Ovary (tissue), 3 donors: ENCODE data around the gene ATP7B.

Experiments used
- EP300 ChIP-seq: sonication (generic); formaldehyde crosslinking; IDR thresholded peaks from one replicate; pipeline ENCODE4 v1.6.1; 2017; ENCODE audit warnings: antibody characterized with exemption
- POLR2A ChIP-seq: fragments of 450-650 bp; IDR thresholded peaks from one replicate; pipeline ENCODE4 v1.6.1; 2017; ENCODE audit warnings: antibody characterized with exemption, mild to moderate bottlenecking, moderate library complexity
- TF ChIP-seq, protein P1 (sequence below), 3 donors: fragments of 450-650 bp in 2 of 3; fragments of 200-600 bp in 1 of 3; IDR thresholded peaks; one replicate each; pipeline versions ENCODE4 v1.5.1 to v1.8.0; 2016 to 2022; ENCODE audit warnings: antibody characterized with exemption in 3 of 3, mild to moderate bottlenecking in 1 of 3
- donor health status: DM: no; HTN: no; CAD: no.

DNA sequence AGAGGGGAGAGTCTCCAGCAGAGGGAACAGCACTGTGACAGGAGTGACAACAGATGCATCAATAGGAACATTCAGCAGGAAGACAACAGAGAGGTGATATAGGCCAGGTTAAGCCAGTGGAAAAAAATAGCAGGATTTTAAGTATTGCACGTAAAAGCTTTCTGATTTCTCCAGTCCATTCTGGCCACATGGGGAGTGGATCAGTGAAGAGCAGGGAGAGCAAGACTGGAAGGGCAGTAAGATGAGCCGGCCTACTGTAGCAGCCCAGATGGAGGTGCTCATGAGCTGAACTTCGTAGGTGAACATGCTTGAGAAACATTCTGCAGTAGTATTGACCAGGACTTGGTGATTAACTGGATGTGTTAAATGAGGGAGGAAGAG, 15.0 kb upstream of the ATP7B start:
- TF ChIP-seq, protein P1, sequence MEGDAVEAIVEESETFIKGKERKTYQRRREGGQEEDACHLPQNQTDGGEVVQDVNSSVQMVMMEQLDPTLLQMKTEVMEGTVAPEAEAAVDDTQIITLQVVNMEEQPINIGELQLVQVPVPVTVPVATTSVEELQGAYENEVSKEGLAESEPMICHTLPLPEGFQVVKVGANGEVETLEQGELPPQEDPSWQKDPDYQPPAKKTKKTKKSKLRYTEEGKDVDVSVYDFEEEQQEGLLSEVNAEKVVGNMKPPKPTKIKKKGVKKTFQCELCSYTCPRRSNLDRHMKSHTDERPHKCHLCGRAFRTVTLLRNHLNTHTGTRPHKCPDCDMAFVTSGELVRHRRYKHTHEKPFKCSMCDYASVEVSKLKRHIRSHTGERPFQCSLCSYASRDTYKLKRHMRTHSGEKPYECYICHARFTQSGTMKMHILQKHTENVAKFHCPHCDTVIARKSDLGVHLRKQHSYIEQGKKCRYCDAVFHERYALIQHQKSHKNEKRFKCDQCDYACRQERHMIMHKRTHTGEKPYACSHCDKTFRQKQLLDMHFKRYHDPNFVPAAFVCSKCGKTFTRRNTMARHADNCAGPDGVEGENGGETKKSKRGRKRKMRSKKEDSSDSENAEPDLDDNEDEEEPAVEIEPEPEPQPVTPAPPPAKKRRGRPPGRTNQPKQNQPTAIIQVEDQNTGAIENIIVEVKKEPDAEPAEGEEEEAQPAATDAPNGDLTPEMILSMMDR (IDR thresholded peaks at IDR 0.05): no peak
- no peak for TF ChIP-seq POLR2A
- TF ChIP-seq EP300: no peak
